ENCODE results near the gene ZBTB4. TPM values are rescaled to one million over a fixed set of nuclear protein-coding genes. Genes with fewer than 3 reads are reported as not detected.

ZBTB4 gene
- total RNA-seq, 1 donor, result 36.2 TPM

DNA sequence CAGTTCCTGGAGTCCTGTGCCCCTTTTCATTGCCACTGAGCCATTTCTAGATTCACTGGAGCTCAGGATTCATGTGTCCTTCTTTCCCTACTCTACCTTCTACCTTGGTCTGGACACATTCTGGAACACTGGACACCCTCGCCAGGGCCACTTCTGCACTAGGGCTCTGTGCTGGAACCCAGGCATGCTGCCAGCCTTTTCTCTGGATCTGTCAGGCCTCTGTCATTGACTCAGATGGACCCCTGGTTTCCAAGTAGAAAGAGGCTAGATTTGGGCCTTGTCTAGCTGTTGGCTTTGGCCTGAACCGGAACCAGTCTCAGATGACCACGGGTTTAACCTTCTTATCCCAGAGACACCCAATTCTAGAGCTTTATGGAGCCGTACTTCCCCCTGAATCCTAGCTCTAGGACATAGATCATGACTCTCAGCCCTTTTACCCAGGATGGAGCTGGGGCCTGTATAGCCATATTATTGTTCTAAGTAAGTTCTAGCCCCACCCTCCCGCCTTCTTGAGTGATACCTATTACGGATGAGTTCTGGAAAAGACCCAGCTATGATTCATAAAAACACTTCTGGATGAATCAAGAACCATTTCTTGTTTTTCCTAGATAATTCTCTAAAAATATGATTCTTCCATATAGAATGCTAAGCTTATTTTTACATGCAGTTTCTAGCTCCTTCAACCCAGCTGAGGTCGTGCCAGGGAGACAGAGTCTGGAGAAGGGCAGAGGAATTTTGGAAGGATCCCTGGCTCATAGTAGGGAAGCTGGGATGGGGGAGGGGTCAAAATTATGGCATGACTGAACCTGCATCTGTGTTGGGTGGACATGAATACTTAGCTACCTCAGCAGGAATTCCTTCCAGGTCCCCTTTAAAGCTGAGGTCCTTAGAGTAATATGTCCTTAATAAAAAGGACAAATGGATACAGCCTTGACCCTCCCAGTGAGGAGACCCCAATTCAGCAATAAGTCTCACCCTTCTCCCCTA lies 35.6 kb downstream of the ZBTB4 start:
- Histone ChIP-seq H3K4me3 (ENCODE audit: insufficient read depth, low read length) (no peak overlapping the region), H2AFZ (ENCODE audit: low read length) (no peak overlapping the region), H3K27ac (ENCODE audit: low read depth, low read length) (no peak overlapping the region), H3K79me2 (ENCODE audit: insufficient read depth, low read length) (no peaks in the 10 kb centered on the region), H3K4me1 (ENCODE audit: insufficient read depth, low read length) (peaks cover 20% of the 10 kb centered on the region), H4K20me1 (ENCODE audit: insufficient read depth, low read length) (no peaks in the 10 kb centered on the region), H3K4me2 (ENCODE audit: insufficient read depth, low read length) (no peak overlapping the region), H3K27me3 (ENCODE audit: insufficient read depth, low read length) (peaks cover 51% of the 10 kb centered on the region), H3K36me3 (ENCODE audit: insufficient read depth, low read length) (no peaks in the 10 kb centered on the region), H3K9me3 (ENCODE audit: low read depth, low read length) (no peaks in the 10 kb centered on the region)
- DNase-seq (ENCODE audit: insufficient read length, low spot score, missing footprints), result peak; percentile 93
- TF ChIP-seq, protein P1, sequence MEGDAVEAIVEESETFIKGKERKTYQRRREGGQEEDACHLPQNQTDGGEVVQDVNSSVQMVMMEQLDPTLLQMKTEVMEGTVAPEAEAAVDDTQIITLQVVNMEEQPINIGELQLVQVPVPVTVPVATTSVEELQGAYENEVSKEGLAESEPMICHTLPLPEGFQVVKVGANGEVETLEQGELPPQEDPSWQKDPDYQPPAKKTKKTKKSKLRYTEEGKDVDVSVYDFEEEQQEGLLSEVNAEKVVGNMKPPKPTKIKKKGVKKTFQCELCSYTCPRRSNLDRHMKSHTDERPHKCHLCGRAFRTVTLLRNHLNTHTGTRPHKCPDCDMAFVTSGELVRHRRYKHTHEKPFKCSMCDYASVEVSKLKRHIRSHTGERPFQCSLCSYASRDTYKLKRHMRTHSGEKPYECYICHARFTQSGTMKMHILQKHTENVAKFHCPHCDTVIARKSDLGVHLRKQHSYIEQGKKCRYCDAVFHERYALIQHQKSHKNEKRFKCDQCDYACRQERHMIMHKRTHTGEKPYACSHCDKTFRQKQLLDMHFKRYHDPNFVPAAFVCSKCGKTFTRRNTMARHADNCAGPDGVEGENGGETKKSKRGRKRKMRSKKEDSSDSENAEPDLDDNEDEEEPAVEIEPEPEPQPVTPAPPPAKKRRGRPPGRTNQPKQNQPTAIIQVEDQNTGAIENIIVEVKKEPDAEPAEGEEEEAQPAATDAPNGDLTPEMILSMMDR (IDR thresholded peaks at IDR 0.05; ENCODE audit: extremely low read depth, low read depth, low read length), result no peak

DNA sequence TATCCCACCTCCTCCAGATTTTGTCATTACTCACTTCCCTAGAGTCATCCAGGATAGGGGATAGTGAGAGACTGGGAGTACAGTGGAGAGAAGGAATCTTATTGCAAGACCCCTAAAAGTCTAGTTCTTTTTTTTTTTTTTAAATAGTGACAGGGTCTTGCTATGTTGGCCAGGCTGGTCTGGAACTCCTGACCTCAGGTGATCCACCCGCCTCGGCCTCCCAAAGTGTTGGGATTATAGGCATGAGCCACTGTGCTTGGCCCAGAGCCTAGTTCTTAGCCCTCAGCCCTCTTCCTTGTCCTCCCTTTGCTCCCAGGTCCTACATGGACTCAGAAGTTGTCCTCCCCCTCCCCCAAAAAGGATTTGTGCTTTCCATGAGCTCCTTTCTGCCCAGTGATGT lies 37.3 kb downstream of the ZBTB4 start:
- Histone ChIP-seq H3K4me2 (ENCODE audit: insufficient read depth, low read length) (no peak overlapping the region), H3K9me3 (ENCODE audit: low read depth, low read length) (no peaks in the 10 kb centered on the region), H3K36me3 (ENCODE audit: insufficient read depth, low read length) (no peaks in the 10 kb centered on the region), H3K27me3 (ENCODE audit: insufficient read depth, low read length) (peaks cover 55% of the 10 kb centered on the region), H3K79me2 (ENCODE audit: insufficient read depth, low read length) (no peaks in the 10 kb centered on the region), H3K4me1 (ENCODE audit: insufficient read depth, low read length) (peaks cover 24% of the 10 kb centered on the region), H4K20me1 (ENCODE audit: insufficient read depth, low read length) (no peaks in the 10 kb centered on the region), H2AFZ (ENCODE audit: low read length) (no peak overlapping the region), H3K4me3 (ENCODE audit: insufficient read depth, low read length) (no peak overlapping the region), H3K27ac (ENCODE audit: low read depth, low read length) (no peak overlapping the region)
- TF ChIP-seq, protein P1 (IDR thresholded peaks at IDR 0.05; ENCODE audit: extremely low read depth, low read depth, low read length), result no peak
- DNase-seq (ENCODE audit: insufficient read length, low spot score, missing footprints), result peak; percentile 44

DNA sequence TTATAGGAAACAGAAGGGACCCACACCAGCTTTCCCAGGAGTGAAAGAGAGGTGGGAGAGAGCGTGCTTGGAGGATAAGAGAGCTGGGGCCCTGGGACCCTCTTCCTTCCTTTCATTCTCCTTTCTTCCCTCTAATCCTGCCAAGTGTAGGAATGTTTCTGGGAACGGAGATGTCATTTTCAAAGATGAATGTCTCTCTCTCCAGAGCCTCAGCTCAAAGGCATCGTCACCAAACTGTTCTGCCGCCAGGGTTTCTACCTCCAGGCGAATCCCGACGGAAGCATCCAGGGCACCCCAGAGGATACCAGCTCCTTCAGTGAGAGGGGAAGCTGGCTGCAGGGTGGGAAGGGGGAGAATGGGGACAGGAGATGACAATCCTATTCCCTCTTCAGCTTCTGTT lies 38.2 kb downstream of the ZBTB4 start:
- H3K4me2 ChIP-seq (ENCODE audit: insufficient read depth, low read length), result peak overlapping the region; percentile 77
- TF ChIP-seq, protein P1 (IDR thresholded peaks at IDR 0.05; ENCODE audit: extremely low read depth, low read depth, low read length), result no peak
- H4K20me1 ChIP-seq (ENCODE audit: insufficient read depth, low read length), result no peaks in the 10 kb centered on the region
- H3K4me1 ChIP-seq (ENCODE audit: insufficient read depth, low read length), result peaks cover 29% of the 10 kb centered on the region
- no peak overlapping the region for H3K27ac ChIP-seq (ENCODE audit: low read depth, low read length)
- H3K36me3 ChIP-seq (ENCODE audit: insufficient read depth, low read length), result no peaks in the 10 kb centered on the region
- no peak overlapping the region for H3K4me3 ChIP-seq (ENCODE audit: insufficient read depth, low read length)
- no peaks in the 10 kb centered on the region for H3K9me3 ChIP-seq (ENCODE audit: low read depth, low read length)
- peak; percentile 76 for DNase-seq (ENCODE audit: insufficient read length, low spot score, missing footprints)
- peaks cover 48% of the 10 kb centered on the region for H3K27me3 ChIP-seq (ENCODE audit: insufficient read depth, low read length)
- H3K79me2 ChIP-seq (ENCODE audit: insufficient read depth, low read length), result no peaks in the 10 kb centered on the region
- no peak overlapping the region for H2AFZ ChIP-seq (ENCODE audit: low read length)

DNA sequence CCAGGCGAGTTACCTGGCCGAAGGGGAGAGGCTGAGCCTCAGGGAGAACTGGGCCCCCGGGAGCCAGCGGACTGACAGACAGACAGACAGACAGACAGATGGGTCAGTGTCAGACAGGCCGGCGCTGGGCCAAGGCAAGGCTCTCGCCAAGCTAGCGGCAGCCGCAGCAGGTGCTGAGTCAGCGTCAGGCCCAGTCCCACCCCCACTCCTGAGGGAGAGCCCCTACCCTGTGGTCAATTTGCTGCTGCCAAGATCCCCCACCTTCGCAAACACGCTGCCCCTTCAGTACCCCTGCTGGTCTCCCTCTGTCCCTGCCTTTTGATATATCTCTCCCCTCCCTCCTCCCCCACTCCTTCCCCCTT lies 38.6 kb downstream of the ZBTB4 start:
- Histone ChIP-seq H3K4me3 (ENCODE audit: insufficient read depth, low read length) (peak overlapping the region; percentile 58), H3K27ac (ENCODE audit: low read depth, low read length) (no peak overlapping the region), H3K9me3 (ENCODE audit: low read depth, low read length) (no peaks in the 10 kb centered on the region), H4K20me1 (ENCODE audit: insufficient read depth, low read length) (no peaks in the 10 kb centered on the region), H3K4me1 (ENCODE audit: insufficient read depth, low read length) (peaks cover 29% of the 10 kb centered on the region), H3K36me3 (ENCODE audit: insufficient read depth, low read length) (no peaks in the 10 kb centered on the region), H3K79me2 (ENCODE audit: insufficient read depth, low read length) (no peaks in the 10 kb centered on the region), H2AFZ (ENCODE audit: low read length) (no peak overlapping the region), H3K27me3 (ENCODE audit: insufficient read depth, low read length) (peaks cover 46% of the 10 kb centered on the region), H3K4me2 (ENCODE audit: insufficient read depth, low read length) (peak overlapping the region; percentile 77)
- DNase-seq (ENCODE audit: insufficient read length, low spot score, missing footprints), result peak; percentile 94
- TF ChIP-seq, protein P1 (IDR thresholded peaks at IDR 0.05; ENCODE audit: extremely low read depth, low read depth, low read length), result no peak
